SK-N-MC (cell line): Measurements from ENCODE around the gene GLYR1.

Experiments
- DNase-seq: peaks from one replicate; pipeline ENCODE4 v3.0.0-alpha.2; 2011; ENCODE audit warnings: low read depth, low spot score
- H3K27ac ChIP-seq: fragments of 200-600 bp; sonication (generic); 2 replicates; pipeline ENCODE4 v1.5.1; 2016; ENCODE audit warnings: mixed run types
- H3K36me3 ChIP-seq: fragments of 200-600 bp; sonication (generic); 2 replicates; pipeline ENCODE4 v1.6.1; 2017; ENCODE audit warnings: antibody characterized with exemption, low read length, mixed read lengths; ENCODE audit not compliant: insufficient read depth
- H3K4me3 ChIP-seq: fragments of 200-600 bp; sonication (generic); 2 replicates; pipeline ENCODE4 v1.5.1; 2016
- H3K9ac ChIP-seq: fragments of 200-600 bp; sonication (generic); 2 replicates; pipeline ENCODE4 v1.8.0; 2017; ENCODE audit warnings: mixed run types, mixed read lengths; ENCODE audit not compliant: insufficient read length
- H3K9me3 ChIP-seq: fragments of 200-600 bp; sonication (generic); 2 replicates; pipeline ENCODE4 v1.6.1; 2017; ENCODE audit warnings: low read depth, mild to moderate bottlenecking, antibody characterized with exemption, low read length, moderate library complexity, mixed read lengths
- EZH2 ChIP-seq: fragments of 200-600 bp; sonication (generic); IDR thresholded peaks from one replicate; pipeline ENCODE4 v1.6.1; 2017; ENCODE audit warnings: antibody characterized with exemption
- FOXP2 ChIP-seq: optimal IDR thresholded peaks from 2 replicates; pipeline ENCODE3; 2011; ENCODE audit warnings: mild to moderate bottlenecking, moderate library complexity; ENCODE audit not compliant: insufficient read depth; ENCODE audit errors: extremely low read length, control extremely low read depth
- POLR2AphosphoS5 ChIP-seq: IDR thresholded peaks from 2 replicates; pipeline ENCODE4 v1.6.1; 2012; ENCODE audit warnings: mild to moderate bottlenecking, low read depth, low read length, borderline replicate concordance

The GLYR1 gene

GRCh38 chr16:4811773-4812172 lies 35.3 kb downstream of the GLYR1 start:
- no peak for DNase-seq
- TF ChIP-seq EZH2, result no peak
- TF ChIP-seq POLR2AphosphoS5, result no peak
- no peak for TF ChIP-seq FOXP2
- no peak overlapping the region for H3K27ac ChIP-seq
- H3K9ac ChIP-seq, result no peak overlapping the region
- H3K4me3 ChIP-seq, result no peak overlapping the region
- H3K9me3 ChIP-seq, result no peaks in the 10 kb centered on the region
- H3K36me3 ChIP-seq, result peaks cover 64% of the 10 kb centered on the region

GRCh38 chr16:4811242-4811641 lies 35.8 kb downstream of the GLYR1 start:
- Histone ChIP-seq H3K9ac (no peak overlapping the region), H3K4me3 (no peak overlapping the region), H3K27ac (no peak overlapping the region), H3K9me3 (no peaks in the 10 kb centered on the region), H3K36me3 (peaks cover 62% of the 10 kb centered on the region)
- TF ChIP-seq POLR2AphosphoS5 (no peak), FOXP2 (no peak), EZH2 (no peak)
- DNase-seq, result no peak

- no peak for DNase-seq
- Histone ChIP-seq H3K9ac (no peak overlapping the region), H3K36me3 (peaks cover 36% of the 10 kb centered on the region), H3K9me3 (no peaks in the 10 kb centered on the region), H3K27ac (no peak overlapping the region), H3K4me3 (no peak overlapping the region)
- TF ChIP-seq EZH2, result no peak
Measured at GRCh38 chr16:4806280-4806679, 40.8 kb downstream of the GLYR1 start.

- H3K27ac ChIP-seq, result no peak overlapping the region
- H3K9ac ChIP-seq, result no peak overlapping the region
- TF ChIP-seq EZH2 (no peak), FOXP2 (no peak), POLR2AphosphoS5 (no peak)
- no peak overlapping the region for H3K4me3 ChIP-seq
- DNase-seq, result no peak
- H3K9me3 ChIP-seq, result no peaks in the 10 kb centered on the region
- peaks cover 31% of the 10 kb centered on the region for H3K36me3 ChIP-seq
Measured at GRCh38 chr16:4805231-4805630, 41.9 kb downstream of the GLYR1 start.

GRCh38 chr16:4803898-4804762 lies 43.0 kb downstream of the GLYR1 start:
- no peak for DNase-seq
- H3K9me3 ChIP-seq, result no peaks in the 10 kb centered on the region
- H3K9ac ChIP-seq, result no peak overlapping the region
- H3K4me3 ChIP-seq, result no peak overlapping the region
- H3K36me3 ChIP-seq, result peaks cover 28% of the 10 kb centered on the region
- TF ChIP-seq POLR2AphosphoS5 (no peak), EZH2 (no peak), FOXP2 (no peak)
- H3K27ac ChIP-seq, result no peak overlapping the region

GRCh38 chr16:4803401-4803844 lies 43.7 kb downstream of the GLYR1 start:
- Histone ChIP-seq H3K4me3 (peak overlapping the region; percentile 96), H3K36me3 (peaks cover 23% of the 10 kb centered on the region), H3K9ac (peak overlapping the region; percentile 43), H3K9me3 (no peaks in the 10 kb centered on the region), H3K27ac (no peak overlapping the region)
- TF ChIP-seq FOXP2, result no peak
- DNase-seq, result no peak

- Histone ChIP-seq H3K27ac (no peak overlapping the region), H3K36me3 (peaks cover 20% of the 10 kb centered on the region), H3K4me3 (peak overlapping the region; percentile 96), H3K9me3 (no peaks in the 10 kb centered on the region), H3K9ac (peak overlapping the region; percentile 43)
- TF ChIP-seq POLR2AphosphoS5, result 0 out of 2 replicates have a peak, but pooled peaks have one; percentile 20
- no peak for TF ChIP-seq EZH2
- peak; percentile 12 for DNase-seq
Measured at GRCh38 chr16:4802659-4803287, 44.3 kb downstream of the GLYR1 start.

- peak within 1 kb of the TSS; percentile 43 for H3K9ac ChIP-seq
- H3K36me3 ChIP-seq, result peaks cover 13% of the 10 kb centered on the region; the same call in 1 of the 2 replicates
- H3K27ac ChIP-seq, result no peak within 1 kb of the TSS
- TF ChIP-seq POLR2AphosphoS5 (no peak), FOXP2 (no peak), EZH2 (no peak)
- H3K4me3 ChIP-seq, result peak within 1 kb of the TSS; percentile 96
- DNase-seq, result no peak
- H3K9me3 ChIP-seq, result no peaks in the 10 kb centered on the region
Measured at GRCh38 chr16:4801962-4802658, 45.0 kb downstream of the GLYR1 start, which contains the start of gene ROGDI. ROGDI (minus strand) TSS chr16:4802633; CDS start chr16:4802571, 62 bp downstream.
